ENCODE data around the gene CCBE1. TPM values are rescaled to one million over a fixed set of nuclear protein-coding genes. Genes with fewer than 3 reads are reported as not detected.
"Not testable (repeated sequence)": the region's sequence is repeated elsewhere in the genome, so short reads cannot be mapped to it uniquely, and the experiment has no call there.

Gene CCBE1
- total RNA-seq, 1 donor from 2014 or later, result 2.4 TPM

DNA sequence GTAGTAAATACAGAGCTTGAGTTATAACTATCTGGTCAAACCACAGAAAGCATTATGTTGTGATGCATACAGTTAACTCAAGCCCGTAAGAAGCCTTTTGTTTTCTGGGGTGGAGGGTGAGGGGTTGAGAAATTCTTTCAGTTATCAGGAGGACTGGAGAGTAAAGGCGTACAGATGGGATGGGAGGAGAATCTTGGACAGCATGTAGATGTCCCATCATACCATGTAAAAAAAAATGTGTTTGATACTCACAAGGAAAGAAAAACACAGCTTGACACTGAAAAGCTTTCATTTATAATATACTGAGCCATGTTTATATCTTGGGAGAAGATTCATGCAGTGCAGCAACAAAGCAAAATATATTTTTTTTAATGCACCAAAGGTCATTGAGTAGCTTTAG, 12.4 kb downstream of the CCBE1 start:
- DNase-seq (ENCODE audit: low spot score), result no peak

DNA sequence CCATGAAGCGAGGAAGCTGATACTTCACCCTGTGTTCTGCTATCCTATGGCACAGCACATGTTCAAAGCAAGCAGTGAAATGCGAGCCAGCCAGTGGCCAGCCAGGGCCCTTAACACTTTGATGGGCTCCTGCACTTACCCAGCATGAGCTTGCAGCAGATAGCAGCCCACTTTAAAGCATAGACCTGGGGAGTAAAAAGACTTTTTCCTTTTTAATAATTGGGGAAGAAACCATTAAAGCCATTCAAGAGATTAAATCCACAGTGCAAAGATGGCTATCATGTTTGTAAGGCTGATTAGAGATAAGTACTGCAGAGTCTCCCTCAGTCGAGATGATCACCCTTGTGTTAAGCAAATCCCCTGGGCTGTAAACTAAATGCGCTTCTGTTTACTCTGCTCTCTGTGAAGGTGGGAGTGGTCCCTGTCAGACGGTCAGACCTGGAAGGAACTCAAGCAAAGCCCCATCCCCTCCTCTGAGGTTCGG, 15.7 kb downstream of the CCBE1 start:
- DNase-seq (ENCODE audit: low spot score), result no peak

DNA sequence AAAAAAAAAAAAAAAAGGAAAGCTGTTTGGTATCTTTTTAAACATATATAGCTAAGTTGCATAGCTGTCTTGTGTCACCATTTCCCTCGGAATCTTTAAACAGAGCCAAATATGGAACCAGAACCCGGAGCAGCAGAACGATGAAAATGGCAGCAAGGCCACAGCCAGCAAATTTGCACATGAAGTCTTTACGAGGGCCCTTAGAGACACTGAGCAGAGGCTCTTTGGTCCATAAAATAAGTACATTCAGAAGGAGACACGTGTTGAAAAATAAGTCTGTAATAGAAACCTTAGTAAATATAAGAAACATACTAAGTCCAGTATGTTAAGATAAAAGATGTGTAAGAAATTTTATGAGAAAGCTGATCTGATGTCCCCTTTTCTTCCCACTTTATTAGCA, 16.2 kb downstream of the CCBE1 start:
- no peak for DNase-seq (ENCODE audit: low spot score)

DNA sequence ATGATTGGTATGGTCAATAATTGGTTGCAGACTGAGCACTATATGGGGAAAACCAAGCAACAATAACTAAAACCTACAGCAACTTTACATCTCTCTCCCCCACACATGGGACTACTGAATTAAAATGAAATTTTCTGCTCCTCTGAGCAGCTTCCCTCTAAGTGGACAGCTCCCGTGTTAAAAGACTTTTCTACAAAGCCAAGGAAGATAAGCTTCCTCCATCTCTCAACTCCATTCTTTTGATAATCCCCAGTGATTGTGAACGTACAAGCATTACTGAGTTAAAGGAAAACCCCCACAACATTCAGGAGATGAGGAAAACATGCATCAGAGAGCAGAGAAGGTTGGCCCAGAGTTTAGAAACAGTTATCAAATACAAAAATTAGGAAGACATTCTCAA, 21.9 kb downstream of the CCBE1 start:
- no peak for DNase-seq (ENCODE audit: low spot score)

DNA sequence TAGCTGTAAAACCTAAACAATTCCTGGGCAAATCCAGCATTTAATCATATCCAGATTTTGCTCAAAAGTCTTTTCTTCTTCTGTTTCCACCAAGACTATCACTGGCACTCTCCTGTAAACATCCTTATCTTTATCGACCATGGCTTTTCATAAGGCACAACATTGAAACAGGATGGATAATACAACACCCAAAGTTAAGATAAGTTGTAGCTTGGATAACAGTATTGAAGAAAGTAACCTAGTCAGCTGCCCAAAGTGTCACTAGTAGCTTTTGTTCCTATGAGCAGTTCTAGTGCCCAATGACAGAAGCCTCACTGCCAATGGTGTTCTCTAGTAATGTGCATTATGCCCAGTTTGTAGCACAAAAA, 22.3 kb downstream of the CCBE1 start:
- DNase-seq (ENCODE audit: low spot score), result no peak

DNA sequence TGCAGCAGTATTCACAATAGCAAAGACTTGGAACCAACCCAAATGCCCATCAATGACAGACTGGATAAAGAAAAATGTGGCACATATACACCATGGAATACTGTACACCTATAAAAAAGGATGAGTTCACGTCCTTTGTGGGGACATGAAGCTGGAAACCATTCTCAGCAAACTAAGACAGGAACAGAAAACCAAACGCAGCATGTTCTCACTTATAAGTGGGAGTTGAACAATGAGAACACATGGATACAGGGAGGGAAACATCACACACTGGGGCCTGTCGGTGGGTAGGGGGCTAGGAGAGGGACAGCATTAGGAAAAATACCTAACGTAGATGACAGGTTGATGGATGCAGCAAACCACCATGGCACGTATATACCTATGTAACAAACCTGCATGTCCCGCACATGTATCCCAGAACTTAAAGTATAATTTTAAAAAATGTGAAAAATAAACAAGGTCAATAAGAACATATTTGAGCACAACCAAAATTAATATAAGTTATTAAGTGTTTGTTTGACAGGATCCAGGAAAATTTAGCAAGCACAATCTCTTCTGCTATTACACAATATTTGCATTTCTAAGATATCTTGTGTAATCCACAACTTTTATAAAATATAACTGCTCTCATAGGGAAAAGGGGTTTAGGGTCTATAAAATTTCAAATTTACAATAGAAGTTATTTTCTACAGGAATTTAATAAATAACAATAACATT, 22.9 kb downstream of the CCBE1 start:
- DNase-seq (ENCODE audit: low spot score), result no peak

DNA sequence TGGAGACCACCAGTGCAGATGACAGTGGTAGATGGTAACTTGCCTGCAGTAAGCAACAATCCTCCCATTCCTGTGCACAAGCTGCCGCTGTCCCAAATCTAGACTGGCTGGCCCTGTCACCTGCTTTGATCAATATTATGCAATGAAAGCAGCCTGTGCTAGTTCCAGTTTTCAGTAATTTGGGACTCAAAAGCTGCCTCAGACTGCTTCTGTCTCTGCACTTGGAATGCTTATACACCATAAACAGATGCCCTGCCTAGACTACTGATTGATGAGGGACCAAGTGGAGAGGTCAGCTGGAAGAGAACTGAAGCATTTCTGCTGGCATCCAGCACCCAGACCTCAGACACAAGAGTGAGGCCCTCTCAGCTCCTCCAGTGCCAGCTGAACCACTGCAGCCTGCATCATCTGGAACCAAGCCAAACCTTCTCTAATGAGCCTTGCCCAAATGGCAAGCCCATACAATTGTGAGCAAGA, 24.9 kb downstream of the CCBE1 start:
- no peak for DNase-seq (ENCODE audit: low spot score)

DNA sequence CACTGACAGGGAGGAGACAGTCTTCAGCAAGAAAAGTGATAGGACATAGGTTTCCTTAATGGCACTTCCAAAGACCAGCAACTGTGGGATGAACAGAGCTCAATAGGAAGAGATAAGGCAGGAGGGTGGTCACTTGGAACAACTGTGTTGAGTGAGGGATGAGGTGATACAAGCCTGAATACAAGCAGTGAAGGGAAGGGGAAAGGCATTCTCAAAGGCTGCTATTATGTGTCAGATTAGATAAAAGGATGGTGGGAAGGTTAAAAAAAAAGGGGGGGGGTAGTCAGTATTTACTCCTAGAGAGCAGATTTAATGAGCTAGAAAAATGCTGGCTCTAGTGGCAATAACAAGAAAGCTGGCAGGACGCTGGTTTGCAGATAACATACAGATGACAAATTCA, 25.7 kb downstream of the CCBE1 start:
- no peak for DNase-seq (ENCODE audit: low spot score)

DNA sequence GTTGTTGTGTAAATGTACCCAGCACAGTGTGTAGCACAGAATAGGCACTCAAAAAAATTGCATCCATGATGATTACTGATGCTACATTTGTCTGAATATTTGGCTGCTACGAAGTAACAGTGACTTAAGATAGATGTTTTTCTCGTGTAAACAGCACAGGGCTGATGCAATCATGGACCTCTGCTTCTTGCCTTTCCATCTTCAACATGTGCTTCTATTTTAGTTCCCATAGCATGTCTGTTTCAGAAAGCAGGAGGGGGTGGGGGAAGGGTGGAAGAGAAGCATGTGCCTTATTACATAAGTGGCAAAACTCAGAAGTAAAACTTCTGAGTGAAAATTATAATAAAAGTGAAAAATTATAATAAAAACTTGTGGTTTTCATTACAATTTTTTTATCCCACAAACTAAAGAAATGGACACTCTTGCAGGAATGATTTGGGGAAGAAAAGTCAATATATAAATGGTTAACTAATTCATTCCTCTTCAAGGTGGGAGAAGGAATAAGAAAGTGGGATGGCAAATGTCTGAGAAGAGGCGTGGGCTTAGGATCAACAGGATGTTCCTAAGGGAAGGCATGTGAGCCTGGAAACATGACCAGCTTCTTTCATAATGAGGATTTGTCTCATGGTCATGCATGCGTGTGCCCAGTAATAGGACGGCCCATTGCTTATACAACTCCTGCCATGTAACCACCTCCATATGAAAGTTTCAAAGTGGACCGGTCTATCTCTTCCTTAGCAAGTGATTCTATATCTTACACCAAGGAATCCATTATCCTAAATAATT, 27.2 kb downstream of the CCBE1 start:
- peak; percentile 14 for DNase-seq (ENCODE audit: low spot score)

DNA sequence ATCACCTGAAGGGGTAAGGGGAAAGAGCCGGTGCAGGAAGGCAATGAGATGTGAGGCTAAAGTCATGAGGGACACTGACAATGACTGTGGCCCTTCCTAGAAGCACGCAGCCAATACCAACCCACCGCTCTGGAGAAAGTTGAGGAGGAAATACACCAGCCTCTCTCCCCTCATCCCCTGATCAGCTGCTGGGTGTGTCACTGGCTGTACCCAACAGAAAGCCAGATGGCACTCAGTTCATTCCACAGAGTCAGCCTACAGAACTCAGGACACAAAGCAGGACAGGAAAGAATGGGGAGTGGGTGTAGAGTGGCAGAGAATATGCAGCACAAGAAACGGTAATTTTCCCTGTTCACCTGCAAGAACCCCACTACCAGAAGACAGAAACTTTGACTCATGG, 29.7 kb downstream of the CCBE1 start:
- DNase-seq (ENCODE audit: low spot score), result no peak

DNA sequence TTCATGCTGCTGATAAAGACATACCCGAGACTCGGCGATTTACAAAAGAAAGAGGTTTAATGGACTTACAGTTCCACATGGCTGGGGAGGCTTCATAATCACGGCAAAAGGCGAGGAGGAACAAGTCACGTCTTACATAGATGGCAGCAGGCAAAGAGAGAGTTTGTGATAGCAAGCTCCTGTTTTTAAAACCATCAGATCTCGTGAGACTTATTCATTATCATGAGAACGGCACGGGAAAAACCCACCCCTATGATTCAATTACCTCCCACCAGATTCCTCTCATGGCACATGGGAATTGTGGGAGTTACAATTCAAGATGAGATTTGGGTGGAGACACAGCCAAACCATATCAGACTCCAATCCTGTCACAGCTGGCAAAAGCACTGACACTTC, 31.2 kb downstream of the CCBE1 start:
- DNase-seq (ENCODE audit: low spot score), result not testable (repeated sequence)

DNA sequence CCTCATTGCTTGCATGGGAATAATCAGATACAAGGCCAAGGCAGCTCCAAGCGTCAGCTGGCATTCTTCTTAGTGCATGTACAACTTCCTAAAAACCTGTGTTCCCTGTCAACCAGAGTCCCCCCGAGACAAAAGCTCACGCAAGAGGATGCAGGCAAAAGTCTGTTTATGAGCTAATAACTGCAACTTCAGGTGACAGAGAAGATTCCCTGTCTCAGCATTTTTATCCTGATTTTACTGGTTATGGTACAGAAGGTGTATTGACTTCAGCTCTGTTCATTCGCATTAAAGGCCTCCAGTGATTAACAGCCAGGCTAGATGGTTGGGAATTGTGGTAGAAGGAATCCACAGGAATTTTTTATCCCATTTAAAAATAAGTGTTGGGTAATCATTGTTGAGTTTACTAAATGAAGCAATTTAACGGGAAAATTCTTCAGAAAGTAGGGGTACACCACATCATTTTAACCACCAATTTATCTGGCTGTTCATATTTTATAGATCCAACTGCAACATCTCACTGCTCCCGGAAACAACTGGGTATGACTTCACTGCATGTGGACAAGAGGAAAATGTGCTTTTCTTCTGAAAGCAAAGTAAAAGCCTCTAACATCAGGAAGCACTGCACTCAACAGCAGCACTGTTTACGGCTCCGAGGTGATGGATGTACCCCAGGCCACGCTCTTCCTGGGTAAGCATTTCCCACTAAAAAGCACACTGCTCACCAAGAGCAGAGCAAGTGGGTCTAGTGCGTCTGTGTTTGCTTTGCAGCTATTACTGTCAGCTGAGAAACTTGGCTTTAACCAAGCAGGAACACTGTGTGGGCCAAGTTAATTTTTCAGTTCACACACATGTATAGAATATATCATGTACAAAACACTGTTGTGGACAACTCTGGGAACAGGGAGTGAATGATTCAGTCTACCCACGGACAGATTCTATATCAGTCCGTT, 31.9 kb downstream of the CCBE1 start:
- DNase-seq (ENCODE audit: low spot score), result no peak

DNA sequence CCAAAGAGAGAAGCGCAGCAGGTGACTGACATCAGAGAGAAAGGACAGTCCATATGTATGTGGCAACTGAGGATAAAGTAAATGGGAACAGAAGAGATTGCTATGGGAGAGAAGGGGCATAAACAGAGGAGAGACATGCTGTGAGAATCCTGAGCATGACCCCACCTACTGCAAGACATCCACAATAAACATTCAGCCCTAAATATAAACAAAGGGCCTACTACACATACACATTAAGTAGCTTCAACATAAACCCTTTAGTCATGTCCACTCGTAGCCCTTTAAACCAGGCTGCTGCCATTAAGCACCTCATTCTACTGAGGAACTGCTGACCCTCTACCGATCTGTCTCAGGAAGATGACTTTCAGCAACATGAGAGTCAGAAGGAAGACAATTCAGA, 32.9 kb downstream of the CCBE1 start:
- no peak for DNase-seq (ENCODE audit: low spot score)

DNA sequence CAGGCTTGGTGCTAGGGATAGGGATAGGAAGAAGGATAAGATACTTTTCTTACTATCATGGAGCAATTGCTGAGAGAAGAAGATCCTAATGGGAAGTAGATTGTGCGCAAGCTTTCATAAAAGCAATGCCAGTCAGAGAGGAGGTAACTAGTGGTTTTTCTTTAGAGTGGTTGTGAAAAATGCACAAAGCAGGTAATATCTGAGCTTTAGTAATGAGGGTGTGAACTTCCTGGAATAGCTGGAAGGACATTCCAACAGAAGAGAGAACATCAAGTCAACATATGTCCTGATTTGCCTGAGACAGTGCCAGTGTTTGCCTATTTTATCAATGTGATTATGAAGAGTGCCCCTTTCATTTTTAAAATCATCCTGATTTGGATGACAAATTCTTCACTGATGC, 34.1 kb downstream of the CCBE1 start:
- no peak for DNase-seq (ENCODE audit: low spot score)

DNA sequence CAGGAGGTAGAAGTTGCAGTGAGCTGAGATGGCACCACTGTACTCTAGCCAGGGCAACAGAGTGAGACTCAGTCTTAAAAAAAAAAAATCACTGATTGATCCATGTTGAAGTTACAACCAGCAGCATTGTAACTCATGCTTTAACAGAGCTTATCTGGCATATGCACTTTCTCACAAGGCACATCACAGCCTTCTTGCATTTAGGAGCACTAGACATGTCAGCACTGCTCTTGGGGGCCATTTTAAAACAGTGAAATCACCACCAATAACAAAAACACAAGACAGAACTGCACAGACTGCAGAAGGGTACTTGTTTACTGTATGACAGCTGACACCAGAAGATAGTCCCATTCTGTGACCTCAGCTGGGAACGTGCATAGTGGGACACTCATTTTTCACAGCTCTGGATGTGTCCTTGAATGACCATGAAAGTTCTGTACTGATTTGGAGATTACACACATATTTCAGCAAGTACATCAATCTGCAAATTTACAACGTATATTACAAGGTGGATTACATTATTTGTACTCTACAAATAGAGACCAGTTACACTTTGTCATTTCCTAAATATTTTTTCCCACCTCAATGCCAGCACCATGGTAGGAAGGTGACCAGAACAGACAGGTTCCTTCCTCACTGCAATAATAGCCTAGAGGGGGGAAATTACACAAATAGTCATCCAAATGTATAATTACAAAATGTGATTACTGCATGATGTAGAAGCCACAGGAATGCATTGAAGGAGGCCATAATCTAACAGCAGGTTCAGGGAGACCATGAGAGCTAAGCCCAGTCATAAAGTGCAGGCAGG, 35.1 kb downstream of the CCBE1 start:
- DNase-seq (ENCODE audit: low spot score), result no peak

DNA sequence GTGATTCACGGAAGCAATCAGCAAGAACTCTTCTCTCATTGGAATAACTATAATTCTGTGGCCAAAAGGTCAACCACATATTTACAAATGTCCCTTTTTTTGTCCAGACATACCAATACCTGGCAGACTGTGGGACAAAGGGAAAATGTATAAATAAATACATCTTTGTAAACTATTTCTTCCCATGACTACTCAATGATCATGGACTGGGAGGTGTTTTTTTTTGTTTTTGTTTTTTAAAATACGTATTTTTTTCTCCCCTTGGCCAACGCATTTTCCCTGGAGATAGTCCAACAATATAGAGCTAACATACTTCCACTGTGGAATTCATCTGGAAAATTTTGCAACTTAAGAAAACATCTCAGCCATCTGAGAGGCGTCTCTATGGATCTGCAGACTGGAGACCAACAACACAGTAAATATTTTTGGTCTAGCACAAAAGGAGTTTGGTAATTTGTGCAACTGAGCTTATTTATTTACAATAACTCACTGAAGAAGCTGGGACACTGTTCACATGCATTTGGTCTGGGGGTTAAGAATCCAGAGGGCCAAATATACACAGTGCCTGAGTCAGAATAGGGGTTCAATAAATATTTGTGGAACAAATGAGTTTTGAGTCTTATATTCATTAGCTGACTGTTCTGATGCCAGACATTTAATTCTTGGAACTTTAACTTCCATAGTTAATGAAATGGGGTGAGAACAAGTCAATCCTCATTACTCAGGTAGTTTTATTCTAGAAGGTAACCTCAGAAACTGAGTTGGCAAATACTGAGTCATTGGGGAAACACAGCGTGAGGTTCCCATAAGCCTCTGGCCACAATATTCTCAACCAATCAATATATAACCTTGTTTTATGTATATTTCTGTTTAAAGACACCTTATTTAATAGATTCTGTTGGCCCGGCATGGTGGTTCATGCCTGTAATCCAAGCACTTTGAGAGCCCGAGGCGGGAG, 36.2 kb downstream of the CCBE1 start:
- DNase-seq (ENCODE audit: low spot score), result no peak

DNA sequence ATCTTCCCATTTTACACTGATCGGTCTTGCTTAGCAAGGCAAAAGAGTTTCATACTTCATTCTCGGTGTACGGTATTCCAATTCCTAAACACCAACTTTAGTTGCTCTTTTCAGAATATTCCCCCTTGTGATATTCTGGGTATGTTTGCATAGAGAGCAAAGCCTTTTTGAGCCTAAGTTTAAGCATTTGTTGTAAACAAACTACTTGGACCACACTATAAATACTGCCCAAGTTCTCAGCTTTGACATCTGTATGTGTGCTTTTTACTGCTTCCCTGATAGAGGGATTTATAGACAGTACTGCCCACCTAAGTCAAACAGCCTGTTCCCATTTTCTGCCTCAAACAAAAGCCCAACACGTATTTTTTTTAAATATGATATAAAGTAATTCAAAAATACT, 36.9 kb downstream of the CCBE1 start:
- no peak for DNase-seq (ENCODE audit: low spot score)

DNA sequence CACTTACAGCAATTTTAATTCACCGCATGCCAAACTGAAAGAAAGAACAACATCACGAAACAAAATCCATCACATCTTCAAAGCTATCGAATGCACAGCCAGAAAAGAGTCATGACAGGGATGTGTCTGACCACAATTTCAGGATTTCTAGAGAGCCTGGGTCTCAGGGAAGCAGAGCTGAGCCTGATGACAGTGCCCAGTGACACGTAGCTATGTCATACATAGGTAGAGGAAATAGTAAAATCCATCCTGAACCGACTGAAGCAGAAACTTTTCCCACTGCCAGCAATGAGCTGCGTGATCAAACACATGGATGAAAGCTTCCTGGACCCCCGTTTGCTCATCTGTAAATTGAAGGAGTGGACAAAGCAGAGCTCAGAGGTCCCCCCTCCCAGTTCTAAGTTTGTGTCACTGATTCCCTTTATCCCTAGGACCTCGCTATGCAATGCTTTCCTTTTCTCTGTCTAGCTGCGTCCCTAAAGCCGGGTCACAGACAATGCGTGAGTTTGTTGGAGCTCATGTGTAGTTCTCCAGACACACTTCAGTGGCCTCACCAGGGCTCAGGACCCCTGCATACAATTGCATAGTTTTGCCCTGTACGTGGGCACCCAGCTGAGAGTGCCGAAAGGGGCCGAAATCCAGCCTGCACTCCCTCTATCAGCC, 37.6 kb downstream of the CCBE1 start:
- DNase-seq (ENCODE audit: low spot score), result no peak

DNA sequence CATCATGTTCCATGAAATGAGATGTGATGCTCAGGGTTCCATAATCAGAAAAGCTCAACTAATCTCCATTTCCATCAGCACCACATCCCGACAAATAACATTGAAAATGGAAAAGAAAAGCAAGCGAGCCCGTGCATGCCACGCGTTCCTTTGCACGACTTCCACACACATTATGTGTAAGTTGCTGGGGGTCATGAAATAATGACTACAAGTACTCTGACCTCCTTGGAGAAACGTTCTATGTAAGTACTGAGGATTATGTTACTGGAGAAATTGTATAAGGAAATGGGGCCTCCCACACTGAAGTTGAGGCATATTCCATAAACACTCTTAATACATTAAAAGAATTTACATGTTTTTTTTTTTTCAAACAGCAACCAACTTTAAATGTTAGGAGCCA, 38.3 kb downstream of the CCBE1 start:
- DNase-seq (ENCODE audit: low spot score), result no peak

Measured in umbilical cord (tissue), 2 donors.